ENCODE data around the gene PIP5K1C. TPM values are rescaled to one million over a fixed set of nuclear protein-coding genes. Genes with fewer than 3 reads are reported as not detected.

Gene PIP5K1C
- total RNA-seq, 4 donors from 2014 or later, result 73.2 to 180 (median 99.9) TPM

DNA sequence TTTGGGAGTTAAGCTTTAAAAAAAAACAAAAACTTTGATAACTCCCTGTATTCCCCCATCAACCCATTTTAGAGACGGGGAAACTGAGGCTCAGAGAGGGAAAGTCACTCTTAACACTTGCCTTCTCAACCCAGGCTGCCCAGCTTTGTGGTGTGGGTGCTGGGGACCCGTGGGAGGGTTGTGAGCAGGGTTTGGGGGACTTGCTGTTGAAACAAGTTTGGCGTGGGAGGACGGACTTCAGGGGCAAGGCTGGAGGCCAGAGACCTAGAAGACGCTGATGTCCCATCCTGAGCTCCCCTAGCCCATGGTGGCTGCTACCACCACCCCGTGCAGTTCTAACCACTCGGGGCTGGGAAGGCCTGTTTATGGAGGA, 72.9 kb downstream of the PIP5K1C start:
- Histone ChIP-seq H3K4me1 (peaks cover 16 to 34% (median 31%) of the 10 kb centered on the region in 4 donors), H3K27me3 (no peaks in the 10 kb centered on the region), H3K4me3 (peak overlapping the region; percentile 70 to 100 (median 95)), H3K36me3 (peaks cover 24 to 40% (median 37%) of the 10 kb centered on the region in 4 donors), H3K9me3 (no peaks in the 10 kb centered on the region), H3K27ac (replicated peaks in 1 of 4) (peak overlapping the region; percentile 88 to 95 (median 90))
- no peak for TF ChIP-seq EP300 (IDR thresholded peaks at IDR 0.05)
- 69% methylated on average over 7 of the region's 7 CpGs for WGBS
- intact Hi-C loops (cut with DNase I), result no loop called here
- DNase-seq (ENCODE audit: extremely low spot score), result no peak

DNA sequence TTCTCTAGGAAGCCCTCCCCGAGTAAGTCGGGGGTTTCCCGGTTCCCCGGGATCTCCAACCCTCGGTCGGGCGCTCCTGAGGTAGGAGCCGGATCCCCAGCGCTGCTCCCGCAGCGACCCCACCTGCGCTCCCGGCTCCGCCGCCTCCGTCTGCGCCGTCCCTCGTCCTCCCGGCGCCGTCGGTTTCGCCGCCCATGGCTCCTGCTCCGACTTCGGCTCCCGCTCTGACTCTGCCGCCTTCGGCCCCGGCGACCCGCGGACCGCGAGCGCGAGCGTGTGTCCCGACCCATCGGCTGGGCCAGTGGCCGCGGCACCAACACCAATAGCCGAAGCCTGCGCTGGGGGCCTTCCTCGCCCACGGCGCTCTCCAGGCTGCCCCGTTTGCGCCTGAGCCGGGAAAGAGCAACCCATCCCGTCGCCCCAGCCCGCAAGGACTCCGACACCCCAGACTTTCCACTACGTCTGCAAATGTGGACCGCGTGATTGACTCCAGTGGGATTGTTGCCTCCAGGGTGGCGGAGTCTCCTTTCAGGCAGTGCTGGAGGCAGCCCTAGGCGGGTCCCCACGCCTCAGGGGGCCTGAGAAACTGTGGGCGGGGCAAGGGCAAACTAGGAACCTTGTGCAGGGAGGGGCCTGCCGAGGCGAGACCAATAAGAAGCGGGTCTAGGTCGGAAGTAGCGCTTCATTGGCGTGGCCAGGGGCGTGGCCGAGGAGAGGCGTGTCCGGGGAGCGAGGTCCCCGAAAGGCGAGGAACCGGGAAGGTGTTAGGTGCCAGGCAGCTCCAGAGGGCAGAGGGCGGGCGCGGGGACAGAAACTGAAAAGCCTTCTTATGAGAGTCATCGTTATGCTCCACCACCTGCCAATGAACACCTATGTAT, 73.6 kb downstream of the PIP5K1C start, which contains the start of gene CACTIN:
TSS of gene CACTIN (minus strand) at position 318 of the 878 bp plus-strand sequence. CDS start at position 290, 28 bp downstream.
- DNase-seq (ENCODE audit: extremely low spot score), result peak; percentile 100
- intact Hi-C loops (cut with DNase I), result no loop called here
- peak within 1 kb of the TSS; percentile 88 to 95 (median 90) for H3K27ac ChIP-seq (replicated peaks in 1 of 4)
- H3K36me3 ChIP-seq, result peaks cover 24 to 40% (median 37%) of the 10 kb centered on the region in 4 donors
- H3K27me3 ChIP-seq, result no peaks in the 10 kb centered on the region
- under 1% methylated on average over 42 of the region's 80 CpGs for WGBS
- no peaks in the 10 kb centered on the region for H3K9me3 ChIP-seq
- H3K4me3 ChIP-seq, result peak within 1 kb of the TSS; percentile 70 to 100 (median 95)
- H3K4me1 ChIP-seq, result peaks cover 16 to 34% (median 30%) of the 10 kb centered on the region in 4 donors
- TF ChIP-seq EP300 (IDR thresholded peaks at IDR 0.05), result no peak
- peak; percentile 88 to 95 for TF ChIP-seq POLR2AphosphoS5 (IDR thresholded peaks at IDR 0.05)
- peak; percentile 47 for TF ChIP-seq POLR2A (IDR thresholded peaks at IDR 0.05; ENCODE audit: low read depth)
- TF ChIP-seq, protein P1, sequence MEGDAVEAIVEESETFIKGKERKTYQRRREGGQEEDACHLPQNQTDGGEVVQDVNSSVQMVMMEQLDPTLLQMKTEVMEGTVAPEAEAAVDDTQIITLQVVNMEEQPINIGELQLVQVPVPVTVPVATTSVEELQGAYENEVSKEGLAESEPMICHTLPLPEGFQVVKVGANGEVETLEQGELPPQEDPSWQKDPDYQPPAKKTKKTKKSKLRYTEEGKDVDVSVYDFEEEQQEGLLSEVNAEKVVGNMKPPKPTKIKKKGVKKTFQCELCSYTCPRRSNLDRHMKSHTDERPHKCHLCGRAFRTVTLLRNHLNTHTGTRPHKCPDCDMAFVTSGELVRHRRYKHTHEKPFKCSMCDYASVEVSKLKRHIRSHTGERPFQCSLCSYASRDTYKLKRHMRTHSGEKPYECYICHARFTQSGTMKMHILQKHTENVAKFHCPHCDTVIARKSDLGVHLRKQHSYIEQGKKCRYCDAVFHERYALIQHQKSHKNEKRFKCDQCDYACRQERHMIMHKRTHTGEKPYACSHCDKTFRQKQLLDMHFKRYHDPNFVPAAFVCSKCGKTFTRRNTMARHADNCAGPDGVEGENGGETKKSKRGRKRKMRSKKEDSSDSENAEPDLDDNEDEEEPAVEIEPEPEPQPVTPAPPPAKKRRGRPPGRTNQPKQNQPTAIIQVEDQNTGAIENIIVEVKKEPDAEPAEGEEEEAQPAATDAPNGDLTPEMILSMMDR (IDR thresholded peaks at IDR 0.05), result peak in 1 of 3 experiments; percentile 45

DNA sequence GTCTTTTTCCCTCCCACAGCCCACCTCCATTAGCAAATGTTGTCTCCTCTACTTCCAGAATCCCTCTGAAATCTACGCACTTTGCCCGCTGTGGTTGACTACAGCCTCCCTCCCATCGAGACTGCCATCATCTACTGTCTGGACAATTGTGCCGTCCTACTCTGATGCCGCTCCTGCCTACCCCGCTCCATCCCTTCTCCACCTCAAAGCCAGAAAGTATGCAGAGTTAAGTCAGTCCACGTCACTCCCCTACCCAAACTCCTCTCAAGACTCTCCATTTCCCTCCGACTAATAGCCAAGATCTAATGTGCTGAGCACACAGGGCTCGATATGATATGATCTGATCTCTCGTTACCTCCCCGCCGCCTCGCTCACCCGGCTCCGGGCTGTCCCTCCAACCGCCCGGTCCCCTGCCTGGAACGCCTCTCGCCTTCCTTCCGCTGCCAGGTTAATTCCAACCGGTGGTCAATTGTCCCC, 74.2 kb downstream of the PIP5K1C start:
- Histone ChIP-seq H3K4me3 (peak overlapping the region; percentile 70 to 100 (median 95)), H3K36me3 (peaks cover 21 to 40% (median 37%) of the 10 kb centered on the region in 4 donors), H3K27me3 (no peaks in the 10 kb centered on the region), H3K9me3 (no peaks in the 10 kb centered on the region), H3K27ac (replicated peaks in 1 of 4) (peak overlapping the region; percentile 88 to 95 (median 90)), H3K4me1 (peaks cover 16 to 35% (median 30%) of the 10 kb centered on the region in 4 donors)
- DNase-seq (ENCODE audit: extremely low spot score), result no peak
- WGBS, result 1% methylated on average over 18 of the region's 21 CpGs
- TF ChIP-seq POLR2AphosphoS5 (IDR thresholded peaks at IDR 0.05) (no peak), EP300 (IDR thresholded peaks at IDR 0.05) (no peak)
- TF ChIP-seq, protein P1 (IDR thresholded peaks at IDR 0.05), result no peak
- intact Hi-C loops (cut with DNase I), result no loop called here

DNA sequence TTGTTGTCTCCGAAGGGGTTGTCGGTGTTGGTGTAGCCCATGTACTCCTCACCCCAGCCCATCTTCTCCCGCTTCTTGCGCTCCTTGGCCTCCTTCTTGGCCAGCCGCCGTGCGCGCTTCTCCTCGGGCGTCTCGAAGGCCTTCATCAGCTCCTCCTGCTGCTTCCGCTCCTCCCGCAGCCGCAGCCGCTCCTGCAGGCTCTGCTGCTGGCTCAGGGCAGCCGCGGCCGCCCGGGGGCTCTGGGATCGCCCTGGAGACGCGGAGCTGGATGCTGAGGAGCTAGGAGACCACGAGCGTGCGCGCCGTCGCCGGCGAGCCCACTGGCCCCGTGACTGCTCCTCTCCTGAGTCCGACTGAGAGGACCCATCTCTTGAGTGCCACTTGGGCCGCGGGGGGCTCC, 76.6 kb downstream of the PIP5K1C start:
- no peak for DNase-seq (ENCODE audit: extremely low spot score)
- Histone ChIP-seq H3K4me3 (no peak overlapping the region), H3K9me3 (no peaks in the 10 kb centered on the region), H3K4me1 (peaks cover 16 to 52% (median 37%) of the 10 kb centered on the region in 4 donors), H3K27me3 (no peaks in the 10 kb centered on the region), H3K27ac (replicated peaks in 1 of 4) (no peak overlapping the region), H3K36me3 (peaks cover 26 to 52% (median 50%) of the 10 kb centered on the region in 4 donors)
- WGBS, result 90% methylated on average over 23 of the region's 34 CpGs
- intact Hi-C loops (cut with DNase I), result no loop called here
- TF ChIP-seq, protein P1 (IDR thresholded peaks at IDR 0.05), result no peak
- TF ChIP-seq POLR2A (IDR thresholded peaks at IDR 0.05; ENCODE audit: low read depth) (no peak), EP300 (IDR thresholded peaks at IDR 0.05) (no peak), POLR2AphosphoS5 (IDR thresholded peaks at IDR 0.05) (no peak)

DNA sequence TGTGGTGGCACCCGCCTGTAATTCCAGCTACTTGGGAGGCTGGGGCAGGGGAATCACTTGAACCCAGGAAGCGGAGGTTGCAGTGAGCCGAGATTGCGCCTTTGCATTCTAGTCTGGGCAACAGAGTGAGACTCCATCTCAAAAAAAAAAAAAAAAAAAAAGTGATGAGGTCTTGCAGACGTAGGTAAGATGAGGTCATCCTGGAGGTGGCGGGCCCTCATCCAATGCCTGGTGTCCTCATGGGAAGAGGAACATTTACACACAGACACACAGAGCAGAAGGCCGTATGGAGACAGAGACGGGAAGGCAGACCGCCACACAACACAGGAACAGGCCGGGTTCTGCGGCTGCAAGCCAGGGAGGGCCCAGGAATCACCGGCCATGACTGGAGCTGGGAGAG, 78.0 kb downstream of the PIP5K1C start:
- DNase-seq (ENCODE audit: extremely low spot score), result no peak
- 80% methylated on average over 12 of the region's 12 CpGs for WGBS
- intact Hi-C loops (cut with DNase I), result no loop called here
- H3K4me3 ChIP-seq, result no peak overlapping the region
- no peaks in the 10 kb centered on the region for H3K27me3 ChIP-seq
- peaks cover 26 to 60% (median 51%) of the 10 kb centered on the region in 4 donors for H3K36me3 ChIP-seq
- H3K27ac ChIP-seq (replicated peaks in 1 of 4), result no peak overlapping the region
- peaks cover 24 to 63% (median 45%) of the 10 kb centered on the region in 4 donors for H3K4me1 ChIP-seq
- H3K9me3 ChIP-seq, result no peaks in the 10 kb centered on the region
- TF ChIP-seq EP300 (IDR thresholded peaks at IDR 0.05) (no peak), POLR2A (IDR thresholded peaks at IDR 0.05; ENCODE audit: low read depth) (no peak), POLR2AphosphoS5 (IDR thresholded peaks at IDR 0.05) (no peak)
- TF ChIP-seq, protein P1 (IDR thresholded peaks at IDR 0.05), result no peak
